Gastrocnemius medialis (tissue), 4 donors: Measurements from ENCODE around the gene EEPD1.

ENCODE experiments used
- CTCF ChIP-seq, 5 experiments: fragments of 450-650 bp in 3 of 5; fragments of 200-600 bp in 2 of 5; sonication (generic) in 2 of 5; IDR thresholded peaks in 4 of 5; conservative IDR thresholded peaks in 1 of 5; 1 replicate in 4 of 5; 2 replicates in 1 of 5; pipeline ENCODE4 v1.5.1; 2016 to 2019; ENCODE audit warnings: antibody characterized with exemption in 5 of 5, mild to moderate bottlenecking in 3 of 5, moderate library complexity in 3 of 5
- POLR2A ChIP-seq, 2 donors: fragments of 450-650 bp; IDR thresholded peaks; one replicate each; pipeline ENCODE4 v1.6.1; 2017; ENCODE audit warnings: antibody characterized with exemption in 2 of 2, mild to moderate bottlenecking in 2 of 2, moderate library complexity in 2 of 2

- TF ChIP-seq CTCF (IDR thresholded peaks at IDR 0.05 in 4 of 5, conservative IDR thresholded peaks at IDR 0.05 in 1 of 5) (no peak), POLR2A (IDR thresholded peaks at IDR 0.05) (no peak)
Measured at GRCh38 chr7:36279200-36279925, 126.3 kb downstream of the EEPD1 start.
